Measurements from ENCODE around the gene CTSD.

- no peak for TF ChIP-seq CTCF (IDR thresholded peaks at IDR 0.05)
- no peak for TF ChIP-seq POLR2AphosphoS5 (IDR thresholded peaks at IDR 0.05)
- TF ChIP-seq POLR2A (IDR thresholded peaks at IDR 0.05): no peak
- no peak for TF ChIP-seq EP300 (IDR thresholded peaks at IDR 0.05)
Observed at GRCh38 chr11:1792461-1792860, 28.7 kb upstream of the CTSD start.
